Activated CD8-positive, alpha-beta memory T cell treated with anti-CD3 and anti-CD28 coated beads, Interleukin-2, amount 10 ng/mL, durations not matched to agents 7 days and 5 days (primary cell): ENCODE results near the gene INTS6. TPM values are rescaled to one million over a fixed set of nuclear protein-coding genes. Genes with fewer than 3 reads are reported as not detected.

Experiments used
- ATAC-seq: fragments of 150-1000 bp; cut with Tn5 transposase; one replicate; pipeline ENCODE4 v1.10.0; 2021; ENCODE audit warnings: moderate library complexity
- CTCF ChIA-PET: fragments of 350-600 bp; sonication (Branson Sonifier 250); formaldehyde crosslinking; loops from one replicate; lab custom pipeline; 2021; ENCODE audit warnings: antibody characterized with exemption; lab: Charles Lee
- DNase-seq: peaks from one replicate; pipeline ENCODE4 v3.0.0-alpha.2; 2020
- H3K27ac Mint-ChIP-seq: one replicate; pipeline ENCODE4 v1.8.0; 2021; ENCODE audit warnings: mild to moderate bottlenecking, mixed read lengths
- H3K27me3 Mint-ChIP-seq: one replicate; pipeline ENCODE4 v1.8.0; 2021; ENCODE audit warnings: mixed read lengths
- H3K36me3 Mint-ChIP-seq: one replicate; pipeline ENCODE4 v1.8.0; 2021; ENCODE audit warnings: mild to moderate bottlenecking, mixed read lengths
- H3K4me1 Mint-ChIP-seq: one replicate; pipeline ENCODE4 v1.8.0; 2021; ENCODE audit warnings: mixed read lengths
- H3K4me3 Mint-ChIP-seq: one replicate; pipeline ENCODE4 v1.8.0; 2021; ENCODE audit warnings: mild to moderate bottlenecking, moderate library complexity, mixed read lengths
- H3K9me3 Mint-ChIP-seq: one replicate; pipeline ENCODE4 v1.8.0; 2022; ENCODE audit warnings: low read depth, mixed read lengths
- total RNA-seq, 2 experiments: library from RNA; stranded (reverse); gene quantifications; one replicate each; pipeline ENCODE4 v1.2.3, GENCODE V29; 2021

The INTS6 gene
- total RNA-seq, 2 experiments from 2014 or later = 52.9 to 60.3 TPM

GRCh38 chr13:51326777-51327176 lies 126.1 kb downstream of the INTS6 start:
- no peaks in the 10 kb centered on the region for H3K27me3 Mint-ChIP-seq
- H3K4me3 Mint-ChIP-seq = no peak overlapping the region
- CTCF ChIA-PET = no interaction called here
- no peaks in the 10 kb centered on the region for H3K9me3 Mint-ChIP-seq
- DNase-seq (no peak), ATAC-seq (no peak)
- H3K36me3 Mint-ChIP-seq = no peaks in the 10 kb centered on the region
- H3K4me1 Mint-ChIP-seq = peaks cover 11% of the 10 kb centered on the region
- H3K27ac Mint-ChIP-seq = no peak overlapping the region

DNA sequence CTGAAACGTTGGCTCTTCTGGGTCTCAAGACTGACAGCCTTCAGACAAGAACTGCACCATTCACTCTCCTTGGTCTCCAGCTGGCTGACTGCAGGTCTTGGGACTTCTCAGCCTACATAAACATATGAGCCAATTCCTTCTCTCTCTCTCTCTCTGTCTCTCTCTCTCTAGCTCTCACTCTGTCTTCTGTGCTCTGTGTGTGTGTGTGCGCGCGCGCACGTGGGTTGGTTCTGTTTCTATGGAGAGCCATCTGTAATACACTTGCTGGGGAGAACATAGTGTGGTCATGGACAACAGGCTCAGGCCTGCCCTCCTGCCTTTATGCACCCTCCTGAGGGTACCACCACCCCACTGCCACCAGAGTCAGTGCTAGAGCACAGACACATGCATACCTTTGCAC lies 127.0 kb downstream of the INTS6 start:
- CTCF ChIA-PET = no interaction called here
- Mint-ChIP-seq H3K27ac (no peak overlapping the region), H3K27me3 (no peaks in the 10 kb centered on the region), H3K4me3 (no peak overlapping the region), H3K4me1 (peaks cover 4% of the 10 kb centered on the region), H3K36me3 (no peaks in the 10 kb centered on the region), H3K9me3 (no peaks in the 10 kb centered on the region)
- ATAC-seq (no peak), DNase-seq (no peak)

DNA sequence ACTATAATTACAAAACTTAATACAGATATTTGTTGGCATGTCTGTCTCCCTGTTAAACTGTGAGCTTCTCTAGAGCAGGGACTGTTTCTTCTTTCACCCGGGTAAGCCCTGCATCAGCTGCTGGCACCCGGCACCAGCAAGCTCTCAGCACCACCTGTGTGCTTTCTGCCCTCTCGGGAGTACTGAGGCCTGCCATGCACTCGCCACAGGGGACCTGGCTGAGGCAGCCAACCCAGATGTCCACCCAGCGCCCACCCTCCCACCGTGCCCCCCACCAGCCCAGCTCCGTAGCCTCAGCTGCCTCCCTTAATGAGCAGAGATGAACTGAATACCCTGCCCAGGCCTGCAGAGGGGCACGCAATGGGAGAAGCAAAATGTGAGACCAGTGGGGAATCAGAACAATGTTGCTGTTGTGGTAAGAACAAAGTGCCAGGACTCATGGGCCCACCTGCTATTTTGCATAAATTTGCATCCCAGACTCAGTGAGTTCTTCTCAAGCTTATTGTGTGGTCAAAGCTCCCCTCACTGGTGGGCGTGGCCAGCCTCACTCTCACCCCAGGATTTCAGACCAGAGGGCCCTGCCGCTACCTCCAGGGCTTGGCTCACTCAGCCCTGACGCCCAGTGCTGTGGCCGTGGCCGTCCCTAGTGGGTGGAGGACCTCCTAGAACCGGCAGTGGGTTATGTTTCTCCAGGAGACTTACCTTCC lies 128.0 kb downstream of the INTS6 start:
- DNase-seq (no peak), ATAC-seq (no peak)
- H3K27ac Mint-ChIP-seq = no peak overlapping the region
- no peak overlapping the region for H3K4me3 Mint-ChIP-seq
- H3K4me1 Mint-ChIP-seq = no peaks in the 10 kb centered on the region
- no peaks in the 10 kb centered on the region for H3K9me3 Mint-ChIP-seq
- no peaks in the 10 kb centered on the region for H3K27me3 Mint-ChIP-seq
- no peaks in the 10 kb centered on the region for H3K36me3 Mint-ChIP-seq
- CTCF ChIA-PET = no interaction called here

DNA sequence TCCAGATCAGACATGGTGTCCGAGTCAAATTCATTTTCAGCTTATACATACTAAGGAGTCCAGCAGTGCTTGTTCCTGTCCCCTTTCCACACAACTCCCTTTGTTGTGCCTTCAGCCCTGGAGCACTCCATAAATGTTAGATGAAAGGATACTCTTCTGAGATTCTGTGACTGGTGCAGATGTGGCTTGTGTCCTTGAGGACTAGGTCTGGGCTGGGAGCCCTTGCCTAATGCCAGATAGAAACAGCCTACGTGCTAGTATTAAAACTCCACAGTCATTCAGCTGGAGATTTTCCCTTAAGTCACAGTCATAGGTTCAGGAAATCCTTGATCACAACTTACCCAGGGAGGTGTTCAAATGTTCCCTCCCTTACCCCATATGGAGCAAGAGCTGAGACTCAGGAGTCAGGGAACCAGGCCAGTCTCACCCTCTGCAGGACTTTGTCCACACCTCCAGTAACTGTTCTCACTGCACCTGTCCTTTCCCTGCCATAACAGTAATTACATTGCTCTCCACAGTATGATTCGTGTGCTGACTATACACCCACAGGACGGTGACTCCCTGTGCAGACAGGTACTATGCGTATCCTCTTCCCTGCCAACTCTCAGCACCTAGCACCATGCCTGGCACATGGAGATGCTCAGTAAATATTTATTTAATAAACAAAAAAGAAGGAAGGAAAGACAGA lies 128.9 kb downstream of the INTS6 start:
- Mint-ChIP-seq H3K36me3 (no peaks in the 10 kb centered on the region), H3K4me1 (no peaks in the 10 kb centered on the region), H3K4me3 (no peak overlapping the region), H3K27ac (no peak overlapping the region), H3K9me3 (no peaks in the 10 kb centered on the region), H3K27me3 (no peaks in the 10 kb centered on the region)
- no peak for ATAC-seq
- CTCF ChIA-PET = no interaction called here
- no peak for DNase-seq

DNA sequence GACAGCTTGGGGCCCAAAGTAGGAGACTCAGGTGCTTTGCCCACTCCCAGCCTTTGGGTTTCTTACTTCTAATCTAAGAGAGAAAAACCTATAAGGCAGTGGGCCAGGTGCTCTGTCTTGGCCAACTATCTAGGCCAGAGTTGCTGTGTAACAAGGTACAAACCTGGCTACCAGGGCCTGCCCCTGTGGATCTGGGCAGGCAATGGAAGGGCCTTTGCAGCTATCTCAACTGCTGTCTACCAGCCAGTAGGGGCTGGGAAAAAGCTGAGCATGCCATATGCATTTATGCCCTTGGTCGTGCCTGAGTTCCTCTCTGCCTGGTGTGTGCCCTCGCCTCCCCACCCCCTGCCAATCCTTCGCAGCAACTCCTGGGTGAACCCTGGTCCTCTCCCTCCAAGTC lies 130.0 kb downstream of the INTS6 start:
- no peaks in the 10 kb centered on the region for H3K36me3 Mint-ChIP-seq
- no peaks in the 10 kb centered on the region for H3K4me1 Mint-ChIP-seq
- H3K27me3 Mint-ChIP-seq = no peaks in the 10 kb centered on the region
- H3K27ac Mint-ChIP-seq = no peak overlapping the region
- no peak overlapping the region for H3K4me3 Mint-ChIP-seq
- ATAC-seq (no peak), DNase-seq (no peak)
- no peaks in the 10 kb centered on the region for H3K9me3 Mint-ChIP-seq
- CTCF ChIA-PET = no interaction called here

- CTCF ChIA-PET = no interaction called here
- H3K4me3 Mint-ChIP-seq = no peak overlapping the region
- H3K27ac Mint-ChIP-seq = no peak overlapping the region
- no peaks in the 10 kb centered on the region for H3K36me3 Mint-ChIP-seq
- DNase-seq (no peak), ATAC-seq (no peak)
- no peaks in the 10 kb centered on the region for H3K4me1 Mint-ChIP-seq
- no peaks in the 10 kb centered on the region for H3K9me3 Mint-ChIP-seq
- no peaks in the 10 kb centered on the region for H3K27me3 Mint-ChIP-seq
Measured at GRCh38 chr13:51321836-51322235, 131.0 kb downstream of the INTS6 start.

DNA sequence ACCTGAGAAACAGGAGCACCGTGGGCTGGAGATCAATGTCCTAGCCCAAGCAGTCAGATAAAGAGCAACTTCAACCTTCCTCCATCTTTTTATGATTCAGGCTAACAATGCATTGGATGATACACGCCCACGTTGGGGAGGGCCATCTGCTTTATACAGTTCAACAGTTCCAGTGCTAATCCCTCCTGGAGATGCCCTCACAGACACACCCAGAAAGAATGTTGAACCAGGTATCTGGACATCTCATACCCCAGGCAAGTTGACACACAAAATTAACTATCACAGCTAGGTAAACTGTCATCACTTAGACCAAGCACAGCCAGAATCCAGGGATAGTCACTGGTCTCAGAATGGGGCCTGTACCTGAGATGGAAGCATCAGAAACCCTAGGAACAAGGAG lies 134.0 kb downstream of the INTS6 start:
- H3K36me3 Mint-ChIP-seq = no peaks in the 10 kb centered on the region
- CTCF ChIA-PET = interaction anchor here (0.6 to 1.4 kb wide), 2 partner anchors 33 to 34 kb away, joined by 3 to 5 read pairs; no protein-coding TSS in a partner anchor
- no peak overlapping the region for H3K4me3 Mint-ChIP-seq
- no peaks in the 10 kb centered on the region for H3K27me3 Mint-ChIP-seq
- no peaks in the 10 kb centered on the region for H3K9me3 Mint-ChIP-seq
- ATAC-seq = no peak
- H3K27ac Mint-ChIP-seq = no peak overlapping the region
- no peaks in the 10 kb centered on the region for H3K4me1 Mint-ChIP-seq
- DNase-seq = no peak

- DNase-seq (no peak), ATAC-seq (no peak)
- H3K27me3 Mint-ChIP-seq = peaks cover 4% of the 10 kb centered on the region
- H3K36me3 Mint-ChIP-seq = no peaks in the 10 kb centered on the region
- no peaks in the 10 kb centered on the region for H3K9me3 Mint-ChIP-seq
- no peak overlapping the region for H3K27ac Mint-ChIP-seq
- H3K4me3 Mint-ChIP-seq = no peak overlapping the region
- no peaks in the 10 kb centered on the region for H3K4me1 Mint-ChIP-seq
- CTCF ChIA-PET = interaction anchor here (0.6 to 1.4 kb wide), 2 partner anchors 32 to 34 kb away, joined by 3 to 5 read pairs; no protein-coding TSS in a partner anchor
Measured at GRCh38 chr13:51318015-51318414, 134.8 kb downstream of the INTS6 start.

DNA sequence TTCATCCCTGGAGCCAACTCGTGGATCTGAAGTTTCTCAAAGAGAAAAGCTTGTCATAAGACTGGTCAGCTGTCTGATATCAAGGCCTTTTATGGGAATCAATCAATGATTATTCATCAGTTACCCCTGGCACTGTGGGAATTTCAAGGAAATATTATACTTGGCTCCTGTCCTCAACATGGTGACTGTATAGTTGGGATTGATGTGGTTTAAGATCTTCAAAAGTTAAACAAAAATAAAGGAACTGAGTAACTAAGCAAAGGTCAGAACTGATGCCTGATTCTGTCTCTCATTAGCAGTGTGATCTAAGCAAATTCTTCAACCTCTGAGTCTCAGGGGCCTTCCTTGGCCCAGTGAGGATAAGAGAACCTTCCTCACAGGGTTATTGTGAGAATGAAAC lies 135.6 kb downstream of the INTS6 start:
- no peaks in the 10 kb centered on the region for H3K4me1 Mint-ChIP-seq
- no peak overlapping the region for H3K4me3 Mint-ChIP-seq
- CTCF ChIA-PET = interaction anchor here (1.4 kb wide), 1 partner anchor 31 kb away, joined by 5 read pairs; no protein-coding TSS in a partner anchor
- no peak for ATAC-seq
- peaks cover 5% of the 10 kb centered on the region for H3K27me3 Mint-ChIP-seq
- no peaks in the 10 kb centered on the region for H3K9me3 Mint-ChIP-seq
- H3K27ac Mint-ChIP-seq = no peak overlapping the region
- H3K36me3 Mint-ChIP-seq = no peaks in the 10 kb centered on the region
- no peak for DNase-seq

DNA sequence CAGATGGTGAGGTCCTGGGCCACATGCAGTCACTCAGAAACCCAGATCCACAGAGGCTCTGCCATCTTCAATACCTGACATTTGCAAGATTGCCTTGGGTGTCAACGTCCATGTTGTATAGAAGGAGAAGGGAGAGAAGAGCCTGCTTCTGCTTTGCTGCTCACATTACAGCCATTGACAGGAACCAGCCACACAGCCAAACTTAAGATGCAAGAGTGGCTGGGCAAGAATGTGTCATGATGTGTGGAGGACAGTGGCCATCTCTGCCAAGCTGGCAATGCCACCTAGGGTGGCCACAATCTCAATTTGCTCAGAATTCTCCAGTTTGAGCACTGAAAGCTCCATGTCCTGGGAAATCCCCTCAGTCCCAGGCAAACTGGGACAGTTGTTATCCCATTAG lies 139.2 kb downstream of the INTS6 start:
- no peaks in the 10 kb centered on the region for H3K36me3 Mint-ChIP-seq
- H3K27ac Mint-ChIP-seq = no peak overlapping the region
- CTCF ChIA-PET = no interaction called here
- no peak overlapping the region for H3K4me3 Mint-ChIP-seq
- DNase-seq (no peak), ATAC-seq (no peak)
- no peaks in the 10 kb centered on the region for H3K4me1 Mint-ChIP-seq
- no peaks in the 10 kb centered on the region for H3K9me3 Mint-ChIP-seq
- H3K27me3 Mint-ChIP-seq = peaks cover 16% of the 10 kb centered on the region

DNA sequence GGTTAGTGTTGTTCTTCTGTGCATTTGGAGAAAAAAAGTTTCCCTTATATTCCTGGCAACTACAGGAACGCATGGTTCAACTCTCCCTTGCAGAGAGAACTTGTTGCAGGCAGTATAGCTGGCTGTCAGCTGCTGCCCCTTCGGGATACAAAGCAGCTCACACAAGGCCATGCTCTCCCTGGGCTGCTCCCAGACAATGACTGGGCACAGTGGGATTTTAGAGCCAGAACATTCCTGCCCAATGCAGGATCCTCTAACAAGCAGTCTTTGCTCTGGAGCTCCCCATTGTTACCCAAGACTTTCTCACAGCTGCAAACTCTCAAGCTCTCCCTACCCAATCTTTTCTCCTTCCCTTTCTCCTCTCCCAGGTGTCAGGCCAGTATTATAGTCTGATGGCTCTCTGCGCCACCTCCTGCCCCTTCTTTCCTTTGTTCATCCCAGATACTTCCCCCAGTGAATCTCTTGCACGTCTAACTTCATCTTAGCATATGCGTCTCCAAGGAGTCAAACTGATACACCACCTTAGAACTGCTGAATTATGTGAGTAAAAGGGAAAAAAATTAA lies 140.8 kb downstream of the INTS6 start:
- no peak for DNase-seq
- Mint-ChIP-seq H3K4me1 (no peaks in the 10 kb centered on the region), H3K36me3 (no peaks in the 10 kb centered on the region), H3K27me3 (peaks cover 17% of the 10 kb centered on the region), H3K27ac (no peak overlapping the region), H3K9me3 (no peaks in the 10 kb centered on the region), H3K4me3 (no peak overlapping the region)
- CTCF ChIA-PET = interaction anchor here (0.7 kb wide), 1 partner anchor 386 kb away, joined by 3 read pairs; no protein-coding TSS in a partner anchor
- ATAC-seq = no peak
